ENCODE data around the gene PANK1.

- TF ChIP-seq CTCF (IDR thresholded peaks at IDR 0.05; ENCODE audit: insufficient read depth, low read length, poor library complexity, severe bottlenecking) (no peak), EZH2phosphoT487 (conservative IDR thresholded peaks at IDR 0.05; ENCODE audit: low read length) (no peak)
Measured at GRCh38 chr10:89535171-89536012, 109.7 kb downstream of the PANK1 start, which contains the start of gene SLC16A12.

Data from SU-DHL-6 (cell line).